ENCODE measurements around the gene EXOC6B.
"Not testable (repeated sequence)": the region's sequence is repeated elsewhere in the genome, so short reads cannot be mapped to it uniquely, and the experiment has no call there.

The EXOC6B gene

DNA sequence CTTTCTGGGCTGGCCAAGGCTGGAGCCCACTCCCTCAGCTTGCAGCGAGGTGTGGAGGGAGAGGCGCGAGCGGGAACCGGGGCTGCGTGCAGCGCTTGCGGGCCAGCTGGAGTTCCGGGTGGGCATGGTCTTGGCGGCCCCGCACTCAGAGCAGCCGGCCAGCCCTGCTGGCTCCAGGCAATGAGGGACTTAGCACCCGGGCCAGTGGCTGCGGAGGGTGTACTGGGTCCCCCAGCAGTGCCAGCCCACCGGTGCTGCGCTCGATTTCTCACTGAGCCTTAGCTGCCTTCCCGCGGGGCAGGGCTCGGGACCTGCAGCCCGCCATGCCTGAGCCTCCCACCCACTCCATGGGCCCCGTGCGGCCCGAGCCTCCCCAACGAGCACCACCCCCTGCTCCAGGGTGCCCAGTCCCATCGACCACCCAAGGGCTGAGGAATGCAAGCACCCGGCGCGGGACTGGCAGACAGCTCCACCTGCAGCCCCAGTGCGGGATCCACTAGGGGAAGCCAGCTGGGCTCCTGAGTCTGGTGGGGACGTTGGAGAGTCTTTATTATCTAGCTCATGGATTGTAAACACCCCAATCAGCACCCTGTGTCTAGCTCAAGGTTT is 404.0 kb downstream of the EXOC6B start:
- not testable (repeated sequence) for DNase-seq

DNA sequence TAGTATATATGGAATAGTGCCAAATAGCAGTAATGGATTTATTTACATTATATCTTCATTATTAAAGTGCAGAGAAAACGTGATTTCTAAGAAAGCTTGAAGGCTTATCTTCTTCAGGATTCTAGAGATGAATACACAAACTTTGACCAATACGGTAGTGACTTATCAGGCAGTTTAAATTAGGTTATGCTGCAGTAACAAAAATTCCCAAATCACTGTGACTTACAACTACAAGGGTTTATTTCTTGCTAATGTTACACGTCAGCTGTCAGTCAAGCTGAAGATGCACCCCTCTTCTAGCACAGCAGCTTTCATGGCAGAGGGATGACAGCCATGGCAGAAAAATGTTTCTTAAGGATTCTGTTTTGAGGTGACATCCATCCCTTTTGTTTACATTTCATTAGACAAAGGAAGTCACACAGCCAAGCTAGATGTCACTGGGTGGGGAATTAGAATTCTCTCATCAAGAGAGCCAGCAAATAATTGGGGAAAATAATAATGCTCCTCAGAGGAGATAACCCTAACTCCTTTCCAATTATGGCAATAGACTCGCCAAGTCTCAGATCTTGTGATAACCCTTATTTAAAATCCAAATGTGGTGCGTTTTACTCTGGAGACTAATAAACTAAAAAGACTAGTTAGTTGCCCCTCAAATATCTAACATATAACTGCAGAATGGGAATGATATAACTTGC is 409.9 kb downstream of the EXOC6B start:
- no peak for DNase-seq

DNA sequence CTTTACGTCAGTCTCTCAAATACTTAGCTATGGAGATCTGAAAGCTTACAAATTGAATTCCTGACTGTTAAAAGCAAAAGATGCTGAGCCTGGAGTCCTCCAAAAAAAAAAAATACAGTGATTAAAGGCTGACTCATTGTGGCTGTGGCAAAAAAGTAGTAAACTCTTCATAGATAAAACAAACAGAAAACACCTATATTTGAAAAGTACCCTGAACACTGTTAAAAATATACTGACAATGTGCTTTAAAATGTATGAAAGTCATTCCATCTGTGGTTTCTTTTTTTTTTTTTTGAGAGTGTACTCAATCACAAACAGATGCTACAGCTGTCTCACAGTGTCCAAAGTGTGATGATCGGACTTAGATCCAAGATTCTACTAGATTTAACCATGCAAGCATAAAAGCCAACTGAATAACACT is 410.6 kb downstream of the EXOC6B start:
- no peak for DNase-seq

DNA sequence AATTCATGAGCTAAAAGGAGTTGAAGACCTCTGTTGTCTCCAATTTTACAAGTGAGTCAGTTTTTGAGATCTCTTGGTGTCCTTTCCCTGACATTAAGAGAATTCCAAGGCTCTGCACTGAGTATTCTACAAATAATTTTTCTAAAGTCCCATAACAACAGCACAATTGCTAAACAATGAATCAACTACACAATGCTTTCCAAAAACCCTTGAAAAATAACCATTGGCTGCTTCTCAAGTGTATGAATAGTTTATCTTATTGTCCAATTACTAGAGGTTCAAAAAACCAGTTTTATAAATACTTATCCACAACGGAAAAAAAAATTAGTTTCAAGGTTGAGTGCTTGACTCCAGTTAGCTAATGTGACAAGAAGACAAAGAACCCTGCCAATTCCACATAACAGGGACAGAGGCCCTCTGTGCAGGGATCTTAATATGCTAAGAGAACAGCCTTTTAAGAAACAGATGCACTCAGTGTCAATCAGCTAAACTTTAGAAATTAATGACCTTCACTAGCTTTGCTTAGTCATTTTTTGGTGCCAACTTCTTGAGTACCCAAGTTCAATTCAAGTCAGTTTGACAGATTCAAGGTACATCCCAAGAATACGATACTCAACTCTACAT is 411.6 kb downstream of the EXOC6B start:
- no peak for DNase-seq

DNA sequence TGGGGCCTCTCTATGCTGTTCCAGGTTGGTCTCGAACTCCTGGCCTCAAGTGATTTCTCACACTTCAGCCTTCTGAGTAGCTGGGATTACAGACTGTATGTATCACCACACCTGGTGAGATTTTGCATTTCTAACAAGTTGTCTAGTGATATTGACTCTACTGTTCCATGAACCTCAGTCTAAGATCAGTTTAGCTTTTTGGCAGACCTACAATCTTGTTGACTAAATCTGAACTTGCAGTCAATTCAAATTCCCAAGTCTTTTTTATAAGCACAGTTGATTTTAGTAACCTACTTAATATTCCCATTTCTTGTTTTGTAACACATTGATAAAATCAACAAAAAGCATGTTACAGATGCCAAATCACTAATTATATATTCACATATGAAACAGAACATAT is 412.1 kb downstream of the EXOC6B start:
- no peak for DNase-seq

DNA sequence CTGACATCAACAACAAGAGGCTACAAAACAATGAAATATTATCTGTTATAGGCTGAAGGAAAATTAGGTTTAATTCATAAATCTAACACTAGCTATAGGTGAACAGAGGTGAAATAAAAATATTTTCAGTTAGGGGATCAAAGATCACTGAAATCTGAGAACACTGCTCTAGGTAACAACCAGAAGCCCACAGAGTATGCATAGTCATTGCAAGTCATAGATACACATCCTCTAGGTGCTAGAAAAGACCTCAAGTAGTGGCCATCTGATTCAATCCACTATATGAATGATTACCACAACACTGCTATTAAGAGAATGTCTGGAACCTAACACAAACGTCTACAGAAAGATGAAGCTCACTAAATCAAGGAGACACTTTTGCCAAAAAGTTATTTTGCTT is 413.6 kb downstream of the EXOC6B start:
- no peak for DNase-seq

DNA sequence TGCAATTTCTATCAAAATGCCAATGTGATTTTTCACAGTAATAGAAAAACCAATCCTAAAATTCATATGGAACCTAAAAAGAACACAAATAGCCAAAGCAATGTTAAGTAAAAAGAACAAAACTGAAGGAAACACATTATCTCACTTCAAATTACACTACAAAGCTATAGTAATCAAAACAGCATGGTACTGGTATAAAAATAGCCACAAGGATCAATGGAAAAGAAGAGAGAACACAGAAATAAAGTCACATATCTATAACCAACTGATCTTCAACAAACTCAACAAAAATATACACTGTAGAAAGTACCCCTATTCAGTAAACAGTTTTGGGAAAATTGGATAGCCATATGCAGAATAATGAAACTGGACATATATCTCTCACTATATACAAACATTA is 426.0 kb downstream of the EXOC6B start:
- no peak for DNase-seq

DNA sequence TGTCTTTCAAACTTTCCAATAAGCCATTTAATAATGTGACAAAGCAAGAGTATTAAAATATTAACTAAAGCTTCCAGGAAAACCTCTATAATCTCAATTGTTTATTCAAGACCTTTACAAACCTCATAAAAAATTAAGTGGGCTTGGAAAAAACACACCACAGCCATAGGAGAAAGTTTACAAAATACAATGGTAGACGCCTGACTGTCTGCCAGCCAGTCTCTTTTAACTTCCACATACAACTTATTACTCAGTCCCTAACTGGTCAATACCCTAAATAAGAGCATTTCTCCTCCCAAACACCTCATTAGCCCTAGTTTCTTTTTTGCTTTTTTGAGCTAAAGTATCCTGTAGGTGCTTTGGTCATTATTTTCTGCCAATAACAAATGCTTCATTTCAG is 430.7 kb downstream of the EXOC6B start:
- DNase-seq, result no peak

DNA sequence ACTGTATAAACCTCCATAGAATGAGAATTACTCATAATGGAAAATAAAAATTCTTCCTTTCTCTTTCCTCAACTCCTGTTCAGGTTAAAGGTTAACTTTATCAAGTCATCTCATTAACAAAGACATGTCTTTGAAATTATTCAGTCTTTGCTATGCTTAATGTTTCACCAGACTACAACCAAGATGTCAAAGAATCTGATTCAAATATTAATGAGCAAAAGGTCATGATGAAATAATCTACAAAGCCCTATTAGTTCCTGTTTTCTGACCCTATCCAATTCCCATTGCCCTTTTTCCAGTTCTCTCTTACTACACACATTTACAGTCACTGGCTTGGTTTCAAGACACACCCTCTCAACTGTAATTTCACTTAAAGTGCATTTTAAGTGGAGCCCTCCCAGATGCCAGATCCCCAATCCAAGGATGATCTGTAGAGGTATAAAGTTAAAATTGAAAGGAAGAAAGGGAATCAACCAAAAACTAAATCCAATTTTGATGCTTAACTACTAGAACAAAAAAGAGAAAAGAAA is 431.2 kb downstream of the EXOC6B start:
- no peak for DNase-seq

DNA sequence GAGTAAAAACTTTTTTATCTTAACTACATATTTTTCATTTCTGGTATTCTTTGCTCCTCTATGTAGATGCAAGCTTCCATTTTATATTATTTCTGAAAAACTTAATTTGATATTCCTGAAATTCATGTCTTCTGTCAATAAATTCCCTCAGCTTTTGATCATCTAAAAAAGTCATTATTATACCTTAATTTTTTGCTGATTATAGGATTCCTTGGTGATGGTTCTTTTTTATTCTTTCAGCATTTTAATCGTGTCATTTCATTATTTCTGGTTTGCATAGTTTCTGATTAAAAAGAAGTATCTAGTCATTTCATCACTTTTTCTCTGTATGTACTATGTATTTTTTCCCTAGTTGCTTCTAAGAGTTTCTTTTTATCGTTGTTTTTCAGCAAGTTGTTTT is 436.4 kb downstream of the EXOC6B start:
- DNase-seq, result no peak

DNA sequence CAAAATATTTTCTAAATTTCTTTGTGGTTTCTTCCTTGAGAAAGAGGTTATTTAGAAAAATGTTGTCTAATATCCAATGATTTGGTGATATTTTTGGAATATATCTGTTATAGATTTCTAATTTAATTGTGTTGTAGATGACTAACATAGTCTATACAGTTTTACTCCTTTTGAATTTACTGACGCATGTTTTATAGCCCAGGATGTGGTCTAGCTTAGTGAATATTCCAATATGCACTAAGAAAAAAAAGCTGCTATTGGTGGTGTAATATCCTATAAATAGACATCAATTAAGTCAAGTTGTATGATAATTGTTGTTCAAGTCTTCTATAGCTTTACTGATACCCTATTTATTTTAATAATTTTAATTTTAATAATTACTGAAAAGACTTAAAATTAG is 437.6 kb downstream of the EXOC6B start:
- no peak for DNase-seq

DNA sequence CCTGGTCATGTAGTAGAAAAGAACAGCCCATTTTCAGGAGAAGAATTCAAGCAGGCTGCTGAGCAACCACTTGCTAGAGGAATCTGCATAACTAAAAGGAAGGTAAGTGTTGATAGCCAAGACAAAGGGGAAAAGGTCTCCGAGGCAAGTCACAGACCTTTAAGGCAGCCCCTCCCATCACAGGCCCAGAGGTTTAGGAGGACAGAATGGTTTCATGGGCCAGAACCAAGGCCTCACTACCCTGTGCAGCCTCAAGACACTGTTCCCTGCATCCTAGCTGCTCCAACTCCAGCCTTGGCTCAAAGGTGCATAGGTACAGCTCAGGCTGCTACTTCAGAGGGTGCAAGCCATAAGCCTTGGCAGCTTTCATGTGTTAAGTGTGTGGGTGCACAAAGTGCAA is 439.5 kb downstream of the EXOC6B start:
- DNase-seq, result no peak

DNA sequence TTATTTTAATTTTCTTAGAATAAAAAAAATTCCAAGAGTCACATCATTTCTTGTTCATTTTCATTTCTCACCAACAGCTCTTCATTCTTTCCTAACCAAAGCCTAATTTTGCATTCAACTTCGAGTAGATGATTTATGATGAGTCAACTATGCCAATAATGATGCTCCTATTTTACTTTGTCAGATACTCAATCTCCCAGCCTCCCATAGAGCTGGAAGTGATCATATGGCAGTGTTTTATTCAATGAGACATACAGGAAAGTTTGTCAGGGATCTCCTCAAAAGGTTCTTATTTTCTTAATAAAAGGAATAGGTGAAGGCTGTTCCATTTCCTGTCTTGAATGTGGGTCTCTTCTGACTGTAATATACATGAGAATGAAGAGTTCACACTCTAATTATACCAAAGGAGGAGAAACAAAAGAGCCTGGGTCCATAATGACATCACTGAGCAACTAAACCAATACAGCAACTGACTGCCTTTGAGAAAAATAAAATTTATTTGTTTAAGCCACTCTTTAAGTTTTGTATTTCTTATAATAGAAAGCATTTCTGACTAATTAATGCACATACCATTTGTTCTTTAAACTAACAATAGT is 447.0 kb downstream of the EXOC6B start:
- DNase-seq, result no peak

DNA sequence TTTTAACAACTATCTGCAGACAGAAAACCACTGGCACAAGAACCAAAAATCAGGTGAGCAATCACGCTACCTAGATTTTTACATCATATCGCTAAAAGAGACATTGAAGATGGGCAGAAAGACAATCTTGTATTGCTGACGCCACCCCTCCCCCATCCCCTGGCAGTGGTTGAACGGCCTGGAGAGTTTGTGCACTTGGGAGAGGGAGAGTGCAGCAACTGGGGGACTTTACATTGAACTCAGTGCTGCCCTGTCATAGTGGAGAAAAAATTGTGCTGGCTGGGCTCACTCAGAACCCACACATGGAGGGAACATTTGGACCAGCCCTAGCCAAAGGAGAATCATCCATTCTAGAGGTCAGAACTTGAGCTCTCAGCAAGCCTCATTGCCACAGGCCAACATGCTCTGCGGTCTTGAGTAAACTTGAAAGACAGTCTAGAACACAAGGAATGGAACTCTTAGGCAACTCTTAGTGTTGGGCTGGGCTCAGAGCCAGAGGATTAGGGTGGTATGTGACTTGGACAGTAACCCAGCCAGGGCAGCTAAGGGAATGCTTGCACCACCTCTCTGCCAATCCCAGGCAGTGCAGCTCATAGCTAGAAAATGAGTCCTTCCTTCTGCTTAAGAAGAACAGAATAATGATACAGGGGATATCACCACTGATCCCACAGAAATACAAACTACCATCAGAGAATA is 458.2 kb downstream of the EXOC6B start:
- DNase-seq, result no peak

DNA sequence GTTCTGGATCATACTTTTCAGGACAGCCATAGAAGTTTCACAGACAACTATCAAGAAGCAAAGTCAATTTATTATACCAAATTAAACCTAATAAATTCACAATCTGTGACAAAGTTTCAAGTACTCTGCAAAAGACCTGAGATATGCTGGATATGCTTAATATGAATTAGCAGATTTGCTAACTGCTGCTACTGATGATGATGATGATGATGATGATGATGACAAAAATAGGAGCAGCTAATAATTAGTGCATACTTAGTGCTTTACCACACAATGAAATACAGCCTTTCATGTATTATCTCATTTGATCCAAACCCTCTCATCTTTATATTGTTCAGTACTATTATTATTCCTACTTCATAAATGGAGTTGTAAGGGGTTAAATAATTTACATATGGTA is 462.4 kb downstream of the EXOC6B start:
- no peak for DNase-seq

DNA sequence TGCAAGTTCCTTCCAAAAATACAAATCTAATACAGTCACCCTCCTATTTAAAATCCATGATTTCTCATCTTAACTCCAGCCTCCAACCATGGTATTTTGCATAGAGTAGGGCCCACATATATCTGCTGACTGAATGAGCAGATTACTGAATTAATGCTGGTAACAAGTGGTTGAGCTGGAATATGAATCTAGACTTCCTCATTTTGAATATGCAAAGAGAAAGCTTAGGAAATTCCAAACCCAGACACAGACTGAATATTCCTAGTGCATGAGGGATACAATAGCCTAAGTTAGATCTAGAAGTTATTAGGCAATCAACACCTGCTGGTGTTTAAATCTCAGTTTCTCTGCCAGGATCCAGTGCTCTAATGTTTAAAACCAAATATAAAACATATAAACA is 463.1 kb downstream of the EXOC6B start:
- DNase-seq, result no peak

DNA sequence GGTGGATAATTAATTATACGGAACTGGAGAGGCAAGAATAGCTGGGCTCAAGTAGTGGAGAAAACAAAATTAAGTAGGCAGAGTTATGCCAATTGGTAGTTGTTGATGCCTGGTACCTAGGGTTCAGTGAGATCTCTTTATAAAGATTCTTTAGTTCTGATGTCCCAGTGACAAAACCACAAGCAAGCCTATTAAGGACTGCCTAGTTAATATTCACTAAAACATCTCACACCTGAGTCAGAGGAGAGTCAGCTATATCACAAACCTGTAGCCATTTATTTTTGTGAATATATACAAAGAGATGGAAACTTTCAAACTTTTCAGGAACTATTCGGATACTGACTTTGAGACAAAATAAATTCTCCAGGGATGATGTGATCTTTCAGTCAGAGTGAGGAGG is 464.3 kb downstream of the EXOC6B start:
- DNase-seq, result no peak

DNA sequence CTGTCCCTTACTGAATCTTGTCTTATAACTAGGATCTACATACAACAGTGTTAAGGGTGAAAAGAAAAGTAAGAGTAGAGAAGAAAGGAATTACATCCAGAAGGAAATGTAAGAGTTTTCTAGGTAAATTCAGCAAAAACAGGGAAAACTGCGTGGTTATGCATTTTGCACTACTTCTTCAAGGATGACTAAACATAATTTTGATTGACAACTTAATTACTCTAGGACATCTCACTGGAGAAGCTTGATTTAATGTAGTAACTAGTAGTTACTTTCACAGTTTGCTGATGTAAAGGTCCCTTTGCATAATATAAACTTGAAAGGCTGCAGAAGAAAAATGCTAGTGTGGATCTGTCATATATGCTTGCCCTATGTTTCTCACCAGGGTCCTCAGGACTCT is 464.8 kb downstream of the EXOC6B start:
- no peak for DNase-seq

DNA sequence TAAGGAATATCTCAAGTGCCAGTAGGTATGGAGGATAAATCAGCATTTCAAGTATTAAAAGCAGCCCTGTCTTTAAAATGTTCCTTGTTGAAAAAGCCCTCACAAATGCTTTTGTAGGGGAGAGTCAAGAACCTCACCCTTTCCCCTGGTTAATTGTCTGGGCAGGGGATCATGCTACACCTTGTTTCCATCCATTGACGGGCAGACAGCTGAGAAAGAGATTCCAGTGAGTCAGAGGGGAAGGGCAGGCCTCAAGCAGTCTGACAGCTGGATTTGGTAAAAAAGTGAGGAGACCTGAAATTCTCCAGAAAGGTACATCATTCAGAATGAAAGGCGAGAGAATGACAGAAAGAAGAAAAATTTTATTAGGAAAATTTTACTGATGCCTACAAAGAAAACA is 475.0 kb downstream of the EXOC6B start:
- DNase-seq, result no peak

DNA sequence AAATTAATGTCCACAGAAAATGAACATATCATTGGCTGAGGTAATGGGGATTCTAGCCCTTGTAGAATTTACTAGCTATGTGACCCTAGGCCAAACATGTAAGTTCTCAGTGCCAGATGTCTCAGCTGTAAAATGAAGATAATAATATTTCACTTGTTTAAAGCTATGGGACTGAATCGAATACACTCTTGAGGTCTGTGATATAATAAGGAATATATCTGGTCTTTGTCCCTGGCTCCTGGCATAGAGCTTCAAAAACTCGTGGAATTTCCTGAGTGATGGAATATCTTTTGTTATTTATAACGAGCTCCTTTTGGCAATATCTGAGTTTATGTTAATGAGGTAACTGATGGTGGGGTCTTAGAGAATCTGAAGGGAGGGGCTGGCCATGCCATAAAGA is 476.8 kb downstream of the EXOC6B start:
- no peak for DNase-seq

DNA sequence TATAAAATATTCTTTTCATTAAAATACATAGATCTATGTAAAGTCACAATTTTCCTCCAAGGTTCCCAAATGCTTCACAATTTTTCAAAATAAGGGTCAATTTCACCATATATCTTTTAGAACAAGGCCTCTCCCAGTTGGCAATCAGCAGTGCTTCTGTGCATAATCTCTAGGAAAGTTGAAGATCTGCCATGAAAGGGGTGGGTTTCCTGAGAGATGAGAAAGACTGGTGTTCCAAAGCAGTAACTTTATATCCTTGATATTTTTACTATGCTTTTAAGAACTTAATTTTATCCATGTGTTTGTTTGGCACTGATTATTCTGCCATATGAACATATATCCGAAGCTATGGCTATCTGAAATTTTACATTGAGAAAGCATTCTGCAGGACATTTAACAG is 478.8 kb downstream of the EXOC6B start:
- DNase-seq, result no peak

DNA sequence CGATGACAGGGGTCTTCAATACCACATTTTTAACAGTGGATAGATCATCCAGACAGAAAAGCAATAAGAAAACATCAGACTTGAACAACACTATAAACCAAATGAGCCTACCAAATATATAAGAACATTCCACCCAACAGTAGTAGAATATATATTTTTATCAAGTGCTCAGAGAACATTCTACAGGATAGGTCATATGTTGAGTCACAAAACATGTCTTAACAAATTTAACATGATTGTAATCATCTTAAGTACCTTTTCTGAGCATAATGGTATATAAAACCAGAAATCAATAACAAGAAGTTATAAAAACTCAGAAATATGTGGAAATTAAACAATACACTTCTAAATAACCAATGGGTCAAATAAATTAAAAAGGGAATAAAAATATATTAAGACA is 484.2 kb downstream of the EXOC6B start:
- DNase-seq, result no peak

DNA sequence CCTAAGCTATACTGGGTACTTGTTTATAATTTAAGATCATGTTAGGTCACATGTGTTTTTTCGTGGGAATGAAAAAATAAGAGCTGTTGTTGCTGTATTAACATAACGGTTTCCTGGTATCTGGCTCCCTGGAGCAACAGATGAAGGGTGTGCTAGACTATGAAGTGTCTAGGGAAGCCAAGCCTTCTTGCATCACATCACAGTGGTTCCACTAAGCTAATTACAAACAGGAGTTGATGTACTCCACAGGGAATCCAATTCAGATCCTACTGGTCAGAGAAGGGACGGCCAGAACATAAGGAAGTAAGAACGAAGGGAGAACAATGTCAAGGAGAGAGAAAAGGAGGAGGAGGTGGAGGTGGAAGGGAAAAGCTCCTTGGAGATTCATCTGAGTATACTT is 485.2 kb downstream of the EXOC6B start:
- no peak for DNase-seq
